GM10266 (cell line): Measurements from ENCODE around the gene DENND6B.

ENCODE experiments used
- DNase-seq: peaks from one replicate; pipeline ENCODE4 v3.0.0; 2012; ENCODE audit errors: extremely low spot score
- TF ChIP-seq, protein P1 (sequence below): IDR thresholded peaks from 2 replicates; pipeline ENCODE4 v1.5.1; 2012; ENCODE audit warnings: mild to moderate bottlenecking, low read depth; ENCODE audit not compliant: control insufficient read depth, insufficient read depth; ENCODE audit errors: missing control alignments

DENND6B gene

DNA sequence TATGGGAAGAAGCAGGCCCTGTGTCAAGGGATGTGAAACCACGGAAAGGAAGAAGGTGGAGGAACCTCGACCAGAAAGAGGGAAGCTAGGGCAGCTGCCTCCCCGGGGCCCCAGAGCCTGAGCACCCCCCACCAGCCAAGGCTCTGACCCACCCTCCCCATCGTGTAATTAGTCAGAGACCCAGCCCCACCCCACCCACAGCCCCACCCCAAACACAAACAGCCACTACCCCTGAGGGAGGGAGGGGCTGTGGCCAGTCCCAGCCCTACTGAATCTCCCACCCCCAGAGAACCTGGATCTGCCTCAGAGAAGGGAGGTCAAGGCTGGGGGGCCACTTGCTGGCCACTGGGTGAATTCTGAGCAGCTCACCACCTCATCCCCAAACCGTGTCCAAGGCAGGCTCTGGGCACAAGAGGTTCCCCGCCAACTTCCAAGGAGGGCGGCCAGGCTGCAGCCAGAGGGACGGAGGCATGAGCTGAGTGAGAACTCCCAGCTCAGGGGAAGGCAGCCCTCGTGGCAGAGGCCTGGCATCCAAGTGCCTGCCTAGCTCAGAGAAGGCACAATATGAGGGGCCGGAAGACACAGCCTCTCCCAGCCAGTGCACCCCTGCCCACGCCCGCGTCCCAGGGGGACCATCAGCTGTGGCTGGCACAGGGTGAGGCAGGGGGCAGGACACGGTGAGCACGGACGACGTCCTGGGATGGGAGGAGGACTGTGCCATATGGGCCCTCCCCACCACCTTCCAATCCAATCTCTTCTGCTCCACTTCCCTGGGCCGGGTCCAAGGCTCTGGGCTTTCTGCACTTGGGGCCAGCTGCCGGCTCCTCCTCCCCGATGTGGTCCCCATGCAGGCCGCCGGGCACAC, 22.1 kb downstream of the DENND6B start:
- DNase-seq = no peak
- TF ChIP-seq, protein P1, sequence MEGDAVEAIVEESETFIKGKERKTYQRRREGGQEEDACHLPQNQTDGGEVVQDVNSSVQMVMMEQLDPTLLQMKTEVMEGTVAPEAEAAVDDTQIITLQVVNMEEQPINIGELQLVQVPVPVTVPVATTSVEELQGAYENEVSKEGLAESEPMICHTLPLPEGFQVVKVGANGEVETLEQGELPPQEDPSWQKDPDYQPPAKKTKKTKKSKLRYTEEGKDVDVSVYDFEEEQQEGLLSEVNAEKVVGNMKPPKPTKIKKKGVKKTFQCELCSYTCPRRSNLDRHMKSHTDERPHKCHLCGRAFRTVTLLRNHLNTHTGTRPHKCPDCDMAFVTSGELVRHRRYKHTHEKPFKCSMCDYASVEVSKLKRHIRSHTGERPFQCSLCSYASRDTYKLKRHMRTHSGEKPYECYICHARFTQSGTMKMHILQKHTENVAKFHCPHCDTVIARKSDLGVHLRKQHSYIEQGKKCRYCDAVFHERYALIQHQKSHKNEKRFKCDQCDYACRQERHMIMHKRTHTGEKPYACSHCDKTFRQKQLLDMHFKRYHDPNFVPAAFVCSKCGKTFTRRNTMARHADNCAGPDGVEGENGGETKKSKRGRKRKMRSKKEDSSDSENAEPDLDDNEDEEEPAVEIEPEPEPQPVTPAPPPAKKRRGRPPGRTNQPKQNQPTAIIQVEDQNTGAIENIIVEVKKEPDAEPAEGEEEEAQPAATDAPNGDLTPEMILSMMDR = no peak

DNA sequence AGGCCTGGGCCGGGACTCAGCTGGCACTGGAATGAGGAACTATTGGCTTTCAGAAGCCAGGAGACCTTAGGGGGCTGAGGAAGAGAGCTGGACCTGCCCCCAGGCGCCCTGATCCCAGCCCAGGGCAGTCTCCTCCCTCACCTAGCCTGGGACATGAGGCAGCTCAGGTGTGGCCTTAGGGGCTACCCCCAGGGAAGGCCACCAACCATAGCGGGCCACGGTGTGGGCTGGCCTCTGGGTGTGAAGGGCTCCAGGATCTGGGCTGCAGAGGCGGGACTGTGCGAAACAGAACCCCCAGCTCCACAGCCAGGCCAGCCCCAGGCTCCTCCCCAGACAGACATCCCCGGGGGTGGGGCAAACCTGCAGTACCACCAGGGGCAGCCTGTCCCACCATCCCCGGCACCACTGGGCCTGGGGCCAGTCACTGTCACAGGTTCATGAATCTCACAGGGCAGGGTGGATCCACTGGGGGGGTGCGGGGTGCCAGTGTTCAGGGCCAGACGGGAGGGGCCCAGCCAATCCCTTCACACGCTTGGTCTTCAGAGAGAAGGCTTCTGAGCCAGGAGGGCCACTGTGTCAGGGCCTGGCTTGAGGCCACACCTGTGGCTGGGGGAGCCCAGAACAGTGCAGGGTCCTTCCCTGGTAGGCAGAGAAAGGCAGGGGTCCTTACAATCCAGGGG, 22.8 kb downstream of the DENND6B start:
- TF ChIP-seq, protein P1 = no peak

DNA sequence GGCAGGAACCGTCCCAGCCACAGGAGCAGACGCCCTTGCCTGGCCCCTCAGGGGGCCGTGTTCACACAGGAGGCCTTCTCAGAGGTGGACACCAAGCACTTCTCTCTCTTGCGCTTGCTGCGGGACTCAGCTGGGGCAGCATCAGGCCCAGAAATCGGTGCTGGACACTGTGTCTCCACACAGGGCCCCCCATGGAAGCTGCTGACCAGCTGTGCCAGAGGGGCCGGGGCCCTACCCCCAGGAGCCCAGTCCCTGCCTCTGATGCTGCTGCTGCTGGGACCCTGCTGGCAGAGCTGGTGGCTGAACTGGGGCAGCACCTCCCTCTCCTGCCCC, 23.3 kb downstream of the DENND6B start:
- TF ChIP-seq, protein P1 = no peak
- DNase-seq = no peak

More for the DNA sequence above, 22.8 kb downstream of the DENND6B start:
- DNase-seq = no peak

DNA sequence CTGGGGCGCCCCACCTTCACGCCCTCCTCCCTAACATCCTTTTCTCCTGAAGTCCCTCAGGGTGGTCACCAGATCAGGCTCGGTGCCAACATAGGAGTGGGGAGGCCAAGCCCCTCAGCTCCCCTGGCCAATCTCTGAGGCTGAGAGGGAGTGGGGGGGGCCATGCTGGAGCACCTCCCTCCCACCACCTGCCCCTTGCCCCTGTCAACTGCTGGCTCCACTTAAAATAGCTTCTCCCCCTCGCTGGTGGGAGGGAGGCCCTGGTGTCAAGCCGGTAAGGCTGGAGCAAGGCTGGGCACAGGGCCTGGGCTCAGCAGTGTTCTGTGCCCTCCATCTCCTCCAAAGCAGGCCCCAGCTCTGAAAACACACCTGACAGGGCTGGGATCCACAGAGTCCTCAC, 24.2 kb downstream of the DENND6B start:
- TF ChIP-seq, protein P1 = no peak
- DNase-seq = no peak

DNA sequence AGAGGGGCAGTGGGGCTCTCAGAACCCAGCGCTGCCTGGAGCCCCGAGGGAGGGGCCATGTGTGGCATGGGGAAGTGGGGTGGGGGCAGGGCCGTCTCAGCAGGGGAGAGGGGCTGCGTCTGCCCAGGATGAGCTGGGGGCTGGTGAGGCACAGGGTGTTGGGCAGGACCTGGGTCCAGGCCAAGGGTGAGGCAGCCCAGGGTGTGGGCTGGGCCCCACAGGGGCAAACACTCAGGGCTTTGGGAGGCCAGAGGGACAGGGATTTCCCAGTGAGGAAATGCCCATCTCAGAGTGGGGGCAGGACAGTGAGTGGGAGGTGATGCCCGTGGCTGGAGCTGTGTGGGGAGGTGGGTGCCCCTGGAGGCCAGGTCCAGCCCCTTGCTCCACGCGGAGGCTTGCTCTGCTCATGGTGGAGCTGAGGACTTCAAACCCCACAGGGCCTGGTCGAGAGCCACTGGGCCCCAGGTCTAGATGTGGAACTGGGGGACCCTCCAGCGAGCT, 24.7 kb downstream of the DENND6B start:
- TF ChIP-seq, protein P1 = no peak
- DNase-seq = no peak

DNA sequence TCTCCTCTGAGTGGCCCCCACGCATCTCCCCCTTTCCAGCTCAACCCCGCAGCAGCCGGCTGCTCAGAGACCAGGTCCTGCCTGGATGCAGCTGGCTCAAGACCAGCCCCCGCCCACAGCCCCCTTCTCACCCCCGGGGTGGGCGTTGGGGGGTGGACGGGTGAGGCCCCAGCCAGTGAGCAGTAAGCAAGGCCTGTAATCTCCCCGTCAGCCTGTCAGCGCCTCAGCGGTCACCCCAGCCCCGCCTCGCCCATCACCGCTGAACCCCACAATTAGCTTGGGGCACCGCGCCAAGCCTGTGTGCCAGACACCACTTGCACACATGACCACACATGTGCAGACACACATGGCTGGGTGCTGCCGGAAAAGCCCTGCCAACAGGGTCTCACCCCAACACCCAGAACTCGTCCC, 25.2 kb downstream of the DENND6B start:
- DNase-seq = no peak
- TF ChIP-seq, protein P1 = no peak
